LNCaP clone FGC (cell line): ENCODE measurements around the gene ANGPTL2.
A peak's percentile ranks its signal among the peaks of the same experiment; 100 is the strongest.

Experiments used
- DNase-seq: peaks from one replicate; pipeline ENCODE4 v3.0.0-alpha.2; 2011; ENCODE audit warnings: low read depth
- H3K4me3 ChIP-seq: 2 replicates; pipeline ENCODE4 v1.5.1; 2011; ENCODE audit warnings: mild to moderate bottlenecking, low read depth, low read length, control low read depth
- CTCF ChIP-seq: IDR thresholded peaks from 2 replicates; pipeline ENCODE4 v1.5.1; 2012; ENCODE audit warnings: mild to moderate bottlenecking; ENCODE audit not compliant: control insufficient read depth, insufficient read depth; ENCODE audit errors: extremely low read depth

The ANGPTL2 gene

GRCh38 chr9:127144670-127145445 lies 22.4 kb upstream of the ANGPTL2 start:
- DNase-seq, result no peak
- TF ChIP-seq CTCF, result no peak

GRCh38 chr9:127143920-127144465 lies 21.6 kb upstream of the ANGPTL2 start:
- TF ChIP-seq CTCF, result no peak
- no peak for DNase-seq
- no peak overlapping the region for H3K4me3 ChIP-seq

More at GRCh38 chr9:127144670-127145445, 22.4 kb upstream of the ANGPTL2 start:
- no peak overlapping the region for H3K4me3 ChIP-seq

GRCh38 chr9:127142931-127143464 lies 20.6 kb upstream of the ANGPTL2 start:
- TF ChIP-seq CTCF, result no peak
- no peak for DNase-seq
- H3K4me3 ChIP-seq, result no peak overlapping the region

- no peak for DNase-seq
- 0 out of 2 replicates have a peak, but pooled peaks have one; percentile 4 for TF ChIP-seq CTCF
Measured at GRCh38 chr9:127142291-127142690, 19.9 kb upstream of the ANGPTL2 start.

GRCh38 chr9:127140842-127141675 lies 18.6 kb upstream of the ANGPTL2 start:
- DNase-seq, result no peak
- no peak for TF ChIP-seq CTCF
- no peak overlapping the region for H3K4me3 ChIP-seq

More at GRCh38 chr9:127142291-127142690, 19.9 kb upstream of the ANGPTL2 start:
- no peak overlapping the region for H3K4me3 ChIP-seq

GRCh38 chr9:127140181-127140580 lies 17.7 kb upstream of the ANGPTL2 start:
- no peak overlapping the region for H3K4me3 ChIP-seq
- no peak for DNase-seq
- TF ChIP-seq CTCF, result no peak
